ENCODE data around the gene PIM1.
A peak's percentile ranks its signal among the peaks of the same experiment; 100 is the strongest.
"Not testable (repeated sequence)": the region's sequence is repeated elsewhere in the genome, so short reads cannot be mapped to it uniquely, and the experiment has no call there.

Gene PIM1

GRCh38 chr6:37171201-37171969, 1.4 kb downstream of the PIM1 start:
- DNase-seq (ENCODE audit: low read depth in 2 of 2): peak in 1 of 2 donors; percentile 17

DNA sequence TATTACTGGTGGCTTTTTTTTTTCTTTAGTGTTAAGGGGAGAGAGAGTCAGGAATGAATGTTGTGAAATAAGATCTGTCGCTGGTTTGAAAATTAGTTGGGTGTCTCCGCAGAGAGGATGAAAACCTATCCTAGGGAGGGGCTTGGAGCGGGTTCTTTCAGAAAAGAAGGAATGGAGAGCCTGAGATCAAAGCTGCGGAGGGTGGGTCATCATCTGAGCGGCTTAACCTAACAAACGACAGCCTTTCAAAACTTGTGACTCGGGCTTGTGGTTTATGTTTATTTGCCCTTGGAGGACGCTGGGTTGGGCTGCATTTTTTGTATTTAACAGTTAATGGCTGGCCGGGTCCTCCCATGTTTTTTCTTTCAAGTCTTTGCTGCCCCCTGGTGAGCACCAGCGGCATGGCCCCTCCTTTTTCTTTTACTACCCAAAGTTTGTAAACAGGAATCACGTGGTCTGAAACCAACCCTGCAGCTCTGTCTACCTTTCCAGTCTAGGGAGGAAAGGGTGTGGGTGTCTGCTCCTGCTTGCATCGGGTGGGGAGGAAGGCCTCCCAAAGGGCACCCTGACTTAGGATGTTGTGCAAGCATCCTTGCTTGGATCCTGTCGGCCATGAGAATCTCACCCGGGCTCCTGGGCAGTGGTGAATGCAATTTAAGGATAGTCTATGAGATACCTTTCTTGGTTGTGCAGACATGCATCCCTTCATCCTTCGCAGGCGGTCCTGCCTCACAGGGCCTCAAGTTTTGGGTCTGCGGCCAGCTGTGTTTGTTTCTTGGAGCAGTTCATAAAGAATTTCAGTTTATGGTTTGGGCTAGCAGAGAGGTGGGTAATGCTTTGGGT, 2.2 kb downstream of the PIM1 start:
- DNase-seq (ENCODE audit: low read depth in 2 of 2): peak; percentile 73 to 85

- DNase-seq (ENCODE audit: low read depth in 2 of 2): no peak
These were observed 3.0 kb downstream of the PIM1 start for GRCh38 chr6:37172912-37173492.

DNA sequence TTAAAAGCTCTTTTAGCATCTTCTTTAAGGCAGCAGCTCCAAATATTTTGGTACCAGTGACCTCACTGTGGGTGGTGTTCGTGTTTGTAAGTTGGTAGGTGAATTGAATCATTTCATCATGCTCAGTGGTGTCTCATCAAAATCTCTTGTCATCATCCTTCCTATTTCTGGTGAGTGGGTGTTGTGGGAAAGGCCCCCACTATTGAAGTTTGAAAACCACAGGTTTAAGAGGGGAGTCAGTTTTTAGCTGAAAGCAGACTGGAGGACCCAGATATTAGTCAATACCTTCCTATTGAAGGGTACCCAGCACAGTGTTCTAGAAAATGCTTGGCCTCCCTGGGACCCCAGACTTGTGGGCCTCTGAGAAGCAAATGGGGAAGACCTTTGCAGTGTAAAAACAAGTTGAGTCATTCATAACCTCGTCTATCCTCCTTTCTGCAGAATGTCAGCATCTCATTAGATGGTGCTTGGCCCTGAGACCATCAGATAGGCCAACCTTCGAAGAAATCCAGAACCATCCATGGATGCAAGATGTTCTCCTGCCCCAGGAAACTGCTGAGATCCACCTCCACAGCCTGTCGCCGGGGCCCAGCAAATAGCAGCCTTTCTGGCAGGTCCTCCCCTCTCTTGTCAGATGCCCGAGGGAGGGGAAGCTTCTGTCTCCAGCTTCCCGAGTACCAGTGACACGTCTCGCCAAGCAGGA, 3.7 kb downstream of the PIM1 start:
- peak in 1 of 2 donors; percentile 26 for DNase-seq (ENCODE audit: low read depth in 2 of 2)

- DNase-seq (ENCODE audit: low read depth in 2 of 2): no peak
These were observed 4.2 kb downstream of the PIM1 start for GRCh38 chr6:37174196-37174514.

DNA sequence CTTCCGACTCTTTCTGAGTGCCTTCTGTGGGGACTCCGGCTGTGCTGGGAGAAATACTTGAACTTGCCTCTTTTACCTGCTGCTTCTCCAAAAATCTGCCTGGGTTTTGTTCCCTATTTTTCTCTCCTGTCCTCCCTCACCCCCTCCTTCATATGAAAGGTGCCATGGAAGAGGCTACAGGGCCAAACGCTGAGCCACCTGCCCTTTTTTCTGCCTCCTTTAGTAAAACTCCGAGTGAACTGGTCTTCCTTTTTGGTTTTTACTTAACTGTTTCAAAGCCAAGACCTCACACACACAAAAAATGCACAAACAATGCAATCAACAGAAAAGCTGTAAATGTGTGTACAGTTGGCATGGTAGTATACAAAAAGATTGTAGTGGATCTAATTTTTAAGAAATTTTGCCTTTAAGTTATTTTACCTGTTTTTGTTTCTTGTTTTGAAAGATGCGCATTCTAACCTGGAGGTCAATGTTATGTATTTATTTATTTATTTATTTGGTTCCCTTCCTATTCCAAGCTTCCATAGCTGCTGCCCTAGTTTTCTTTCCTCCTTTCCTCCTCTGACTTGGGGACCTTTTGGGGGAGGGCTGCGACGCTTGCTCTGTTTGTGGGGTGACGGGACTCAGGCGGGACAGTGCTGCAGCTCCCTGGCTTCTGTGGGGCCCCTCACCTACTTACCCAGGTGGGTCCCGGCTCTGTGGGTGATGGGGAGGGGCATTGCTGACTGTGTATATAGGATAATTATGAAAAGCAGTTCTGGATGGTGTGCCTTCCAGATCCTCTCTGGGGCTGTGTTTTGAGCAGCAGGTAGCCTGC, 4.8 kb downstream of the PIM1 start:
- no peak for DNase-seq (ENCODE audit: low read depth in 2 of 2)

DNA sequence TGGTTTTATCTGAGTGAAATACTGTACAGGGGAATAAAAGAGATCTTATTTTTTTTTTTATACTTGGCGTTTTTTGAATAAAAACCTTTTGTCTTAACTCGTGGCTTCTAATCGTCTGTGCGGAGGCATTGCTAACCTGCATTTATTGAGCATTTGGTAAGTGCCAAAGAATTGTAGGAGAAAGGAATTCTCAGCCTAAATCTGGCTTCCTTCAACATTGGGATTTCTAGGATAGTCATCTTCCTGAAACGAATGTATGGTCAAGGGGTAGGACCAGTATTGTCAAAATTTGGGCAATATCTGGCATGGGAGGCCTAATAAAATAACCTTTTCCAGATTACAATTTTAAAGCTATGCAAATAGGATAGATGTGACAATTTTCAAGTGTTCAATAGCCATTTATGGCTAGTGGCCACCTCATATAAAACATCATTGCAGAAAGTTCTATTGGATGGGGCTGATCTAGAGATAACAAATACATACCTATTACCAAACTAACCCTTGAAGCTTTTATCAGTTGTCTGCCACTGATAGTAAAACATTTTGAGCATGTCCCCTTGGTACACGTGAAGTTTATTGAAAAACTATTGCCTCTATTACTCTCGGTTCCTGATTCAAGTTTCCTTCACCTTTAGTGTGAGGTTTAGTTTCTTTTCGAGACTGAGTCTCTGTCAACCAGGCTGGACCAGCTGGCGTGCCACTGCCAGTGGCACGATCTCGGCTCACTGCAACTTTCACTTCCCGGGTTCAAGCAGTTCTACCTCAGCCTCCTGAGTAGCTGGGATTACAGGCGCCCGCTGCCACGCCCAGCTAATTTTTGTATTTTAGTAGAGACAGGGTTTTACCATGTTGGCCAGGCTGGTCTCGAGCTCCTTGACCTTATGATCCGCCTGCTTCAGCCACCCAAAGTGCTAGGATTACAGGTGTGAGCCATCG, 5.6 kb downstream of the PIM1 start:
- no peak for DNase-seq (ENCODE audit: low read depth in 2 of 2)

GRCh38 chr6:37176268-37177076, 6.5 kb downstream of the PIM1 start:
- no peak for DNase-seq (ENCODE audit: low read depth in 2 of 2)

- no peak for DNase-seq (ENCODE audit: low read depth in 2 of 2)
These were observed 7.4 kb downstream of the PIM1 start for GRCh38 chr6:37177077-37177934.

GRCh38 chr6:37177935-37178517, 8.1 kb downstream of the PIM1 start:
- DNase-seq (ENCODE audit: low read depth in 2 of 2): no peak

GRCh38 chr6:37180075-37180474, 10.1 kb downstream of the PIM1 start:
- DNase-seq (ENCODE audit: low read depth in 2 of 2): no peak

DNA sequence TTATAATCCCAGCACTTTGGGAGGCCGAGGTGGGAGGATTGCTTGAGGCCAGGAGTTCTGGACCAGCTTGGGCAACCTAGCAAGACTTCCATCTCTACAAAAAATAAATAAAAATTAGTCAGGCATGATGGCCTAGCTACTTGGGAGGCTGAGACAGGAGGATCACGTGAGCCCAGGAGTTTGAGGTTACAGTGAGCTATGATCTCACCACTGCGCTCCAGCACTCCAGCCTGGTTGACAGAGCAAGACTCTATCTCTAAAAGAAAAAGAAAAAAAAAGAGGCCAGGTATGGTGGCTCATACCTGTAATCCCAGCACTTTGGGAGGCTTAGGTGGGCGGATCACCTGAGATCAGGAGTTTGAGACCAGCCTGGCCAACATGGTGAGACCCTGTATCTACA, 10.7 kb downstream of the PIM1 start:
- DNase-seq (ENCODE audit: low read depth in 2 of 2): not testable (repeated sequence)

DNA sequence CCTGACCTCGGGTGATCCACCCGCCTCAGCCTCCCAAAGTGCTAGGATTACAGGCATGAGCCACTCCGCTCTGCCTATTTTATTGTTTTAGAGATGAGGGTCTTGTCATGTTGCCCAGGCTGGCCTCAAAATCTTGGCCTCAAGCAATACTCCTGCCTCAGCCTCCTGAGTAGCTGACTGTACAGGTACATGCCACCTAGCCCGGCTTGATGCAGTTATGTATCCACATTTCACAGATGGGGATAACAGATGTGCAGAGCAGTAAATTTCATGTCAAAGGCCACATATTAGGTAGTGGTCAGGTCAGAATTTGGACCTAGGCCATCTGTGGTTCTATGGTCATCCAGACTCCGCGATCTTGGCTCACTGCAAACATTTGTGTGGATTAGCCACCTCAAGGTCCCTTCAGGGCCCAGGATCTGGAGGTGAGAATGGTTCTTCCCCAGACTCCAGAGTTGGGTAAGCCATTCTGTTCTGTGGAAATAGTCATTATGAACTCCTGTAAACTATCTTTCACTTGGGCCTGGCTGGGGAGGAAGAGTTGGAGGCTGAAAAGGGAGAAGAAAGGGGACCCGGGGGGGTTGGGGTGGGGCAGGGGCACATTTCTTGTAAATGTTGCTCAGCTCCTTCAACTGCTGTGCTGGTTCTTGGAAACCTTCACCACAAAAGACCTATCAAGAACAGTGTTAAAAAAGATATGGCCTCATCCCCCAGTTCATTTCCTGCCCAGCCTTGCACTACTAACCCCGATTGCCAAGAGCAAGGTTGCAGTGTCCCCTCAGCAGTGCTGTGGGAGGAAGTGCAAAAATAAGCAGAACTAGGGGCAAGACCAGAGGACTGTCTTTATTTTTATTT, 13.0 kb downstream of the PIM1 start:
- DNase-seq (ENCODE audit: low read depth in 2 of 2): peak; percentile 38 to 55

- not testable (repeated sequence) for DNase-seq (ENCODE audit: low read depth in 2 of 2)
These were observed 16.2 kb downstream of the PIM1 start for GRCh38 chr6:37185949-37186720.

DNA sequence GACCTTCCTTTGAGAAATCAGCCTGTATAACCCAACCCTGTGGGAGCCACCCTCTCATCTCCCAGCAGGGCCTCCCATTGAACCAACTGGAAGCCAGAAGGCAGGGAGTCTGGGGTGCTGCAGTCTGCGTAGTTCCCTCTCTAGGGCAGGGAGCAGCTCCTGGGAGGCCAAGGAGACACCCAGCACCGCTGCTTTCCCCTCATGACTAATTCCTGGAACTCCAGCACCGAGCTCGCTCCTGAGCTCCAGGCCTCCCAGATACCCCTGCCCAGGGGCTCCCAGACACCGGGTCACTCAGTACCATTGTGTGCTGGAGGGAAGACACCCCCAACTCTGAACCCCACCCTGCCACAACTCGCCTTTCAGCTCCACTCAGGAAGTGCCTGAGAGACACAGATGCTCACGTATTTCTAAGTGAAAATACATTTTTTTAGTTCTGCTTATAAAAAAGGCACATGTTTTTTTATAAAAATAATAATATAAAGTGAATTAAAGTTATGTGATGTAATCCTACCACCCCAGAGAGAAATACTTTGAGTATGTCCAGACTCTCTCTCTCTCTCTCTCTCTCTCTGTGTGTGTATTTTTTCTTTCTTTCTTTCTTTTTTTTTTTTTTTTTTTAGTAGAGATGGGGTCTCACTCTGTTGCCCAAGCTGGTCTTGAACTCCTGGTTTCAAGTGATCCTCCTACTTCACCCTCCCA, 17.5 kb downstream of the PIM1 start:
- no peak for DNase-seq (ENCODE audit: low read depth in 2 of 2)

Measured in stimulated activated CD8-positive, alpha-beta memory T cell treated with anti-CD3 and anti-CD28 coated beads, Interleukin-15, amount 100 ng/mL, for 4 hours (primary cell).